HEK293T (cell line): ENCODE measurements around the gene KCNN2.

Experiments
- CTCF ChIA-PET: fragments of 350-600 bp; formaldehyde crosslinking; extraction: SDS; loops from one replicate; lab custom pipeline; 2021; ENCODE audit warnings: antibody characterized with exemption, inconsistent platforms; lab: Yijun Ruan, JAX
- POLR2A ChIA-PET: fragments of 350-600 bp; formaldehyde crosslinking; extraction: SDS; loops from one replicate; lab custom pipeline; 2020; ENCODE audit warnings: antibody characterized with exemption, inconsistent platforms; lab: Yijun Ruan, JAX
- DNase-seq: peaks from one replicate; pipeline ENCODE4 v3.0.0; 2012; ENCODE audit warnings: mixed read lengths; ENCODE audit errors: extremely low spot score
- ARNT ChIP-seq: fragments of 450-650 bp; IDR thresholded peaks from 2 replicates; pipeline ENCODE4 v1.6.1; 2017; ENCODE audit warnings: mild to moderate bottlenecking
- BHLHE40 ChIP-seq: fragments of 450-650 bp; IDR thresholded peaks from 2 replicates; pipeline ENCODE4 v1.6.1; 2016; ENCODE audit warnings: mild to moderate bottlenecking, moderate library complexity, borderline replicate concordance
- CTBP1 ChIP-seq: fragments of 450-650 bp; IDR thresholded peaks from 2 replicates; pipeline ENCODE4 v1.6.1; 2016; ENCODE audit warnings: borderline replicate concordance
- ELF4 ChIP-seq: fragments of 450-650 bp; IDR thresholded peaks from 2 replicates; pipeline ENCODE4 v1.6.1; 2017; ENCODE audit warnings: antibody characterized with exemption
- FOXA1 ChIP-seq: fragments of 450-650 bp; IDR thresholded peaks from 2 replicates; pipeline ENCODE4 v1.6.1; 2016; ENCODE audit warnings: mild to moderate bottlenecking
- FOXK2 ChIP-seq: fragments of 450-650 bp; IDR thresholded peaks from 2 replicates; pipeline ENCODE4 v1.6.1; 2016; ENCODE audit warnings: mild to moderate bottlenecking
- FOXM1 ChIP-seq: fragments of 450-650 bp; IDR thresholded peaks from 2 replicates; pipeline ENCODE4 v1.6.1; 2017; ENCODE audit warnings: mild to moderate bottlenecking, borderline replicate concordance
- HDGF ChIP-seq: fragments of 450-650 bp; IDR thresholded peaks from 2 replicates; pipeline ENCODE4 v1.6.1; 2017; ENCODE audit warnings: antibody characterized with exemption, borderline replicate concordance
- L3MBTL2 ChIP-seq: fragments of 450-650 bp; conservative IDR thresholded peaks from 2 replicates; pipeline ENCODE4 v1.6.1; 2016; ENCODE audit warnings: mild to moderate bottlenecking
- LEF1 ChIP-seq: fragments of 450-650 bp; IDR thresholded peaks from 2 replicates; pipeline ENCODE4 v1.6.1; 2017; ENCODE audit warnings: mild to moderate bottlenecking, borderline replicate concordance
- NFRKB ChIP-seq: fragments of 450-650 bp; IDR thresholded peaks from 2 replicates; pipeline ENCODE4 v1.6.1; 2016; ENCODE audit warnings: mild to moderate bottlenecking, moderate library complexity
- PKNOX1 ChIP-seq: fragments of 450-650 bp; IDR thresholded peaks from 2 replicates; pipeline ENCODE4 v1.6.1; 2016
- SP1 ChIP-seq: fragments of 450-650 bp; IDR thresholded peaks from 2 replicates; pipeline ENCODE4 v1.6.1; 2017
- SUZ12 ChIP-seq: fragments of 450-650 bp; IDR thresholded peaks from 2 replicates; pipeline ENCODE4 v1.6.1; 2016; ENCODE audit warnings: mild to moderate bottlenecking
- TARDBP ChIP-seq: fragments of 450-650 bp; IDR thresholded peaks from 2 replicates; pipeline ENCODE4 v1.6.1; 2016
- ZNF384 ChIP-seq: fragments of 450-650 bp; IDR thresholded peaks from 2 replicates; pipeline ENCODE4 v1.6.1; 2016

Gene KCNN2

GRCh38 chr5:114471529-114471928 is 109.7 kb downstream of the KCNN2 start:
- no peak for DNase-seq
- POLR2A ChIA-PET = no interaction called here
- CTCF ChIA-PET = no interaction called here
- TF ChIP-seq TARDBP (no peak), SP1 (no peak), PKNOX1 (no peak), ZNF384 (no peak), CTBP1 (no peak), ELF4 (no peak), FOXA1 (no peak), NFRKB (no peak), FOXK2 (no peak), L3MBTL2 (no peak), HDGF (no peak), FOXM1 (no peak), BHLHE40 (no peak)

GRCh38 chr5:114473541-114473940 is 111.7 kb downstream of the KCNN2 start:
- POLR2A ChIA-PET = no interaction called here
- no peak for TF ChIP-seq CTBP1
- TF ChIP-seq SP1 = no peak
- no peak for TF ChIP-seq ZNF384
- no peak for TF ChIP-seq L3MBTL2
- no peak for TF ChIP-seq PKNOX1
- TF ChIP-seq HDGF = no peak
- CTCF ChIA-PET = no interaction called here
- DNase-seq = no peak

- POLR2A ChIA-PET = no interaction called here
- CTCF ChIA-PET = no interaction called here
- DNase-seq = no peak
- no peak for TF ChIP-seq FOXM1
- no peak for TF ChIP-seq HDGF
- no peak for TF ChIP-seq LEF1
- no peak for TF ChIP-seq ZNF384
- no peak for TF ChIP-seq ELF4
- TF ChIP-seq CTBP1 = no peak
- no peak for TF ChIP-seq PKNOX1
- no peak for TF ChIP-seq NFRKB
- TF ChIP-seq SP1 = no peak
- no peak for TF ChIP-seq SUZ12
- no peak for TF ChIP-seq ARNT
- TF ChIP-seq FOXA1 = no peak
- TF ChIP-seq TARDBP = no peak
- TF ChIP-seq FOXK2 = no peak
- TF ChIP-seq BHLHE40 = no peak
- TF ChIP-seq L3MBTL2 = no peak
Observed at GRCh38 chr5:114477816-114478334, 116.0 kb downstream of the KCNN2 start.

DNA sequence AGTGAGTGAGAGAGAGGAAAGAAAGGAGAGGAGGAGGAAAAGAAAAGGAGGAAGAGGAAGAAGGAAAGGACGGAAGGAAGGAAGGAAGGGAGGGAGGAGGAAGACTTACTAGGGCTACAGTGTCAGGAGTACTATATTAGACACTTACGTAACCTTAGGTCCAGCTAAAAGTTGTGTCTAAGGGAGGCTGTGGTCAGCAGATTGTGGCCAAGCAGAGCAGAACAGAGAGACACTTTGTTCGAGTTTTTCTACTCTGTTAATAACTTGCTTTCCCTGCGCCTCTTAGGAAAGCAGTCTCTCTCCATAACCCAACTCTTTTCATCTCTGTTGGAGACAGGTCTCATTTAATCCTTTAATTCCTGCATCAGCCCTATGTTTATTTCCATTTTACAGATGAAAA is 138.9 kb downstream of the KCNN2 start:
- TF ChIP-seq TARDBP = no peak
- no peak for TF ChIP-seq FOXA1
- TF ChIP-seq NFRKB = no peak
- TF ChIP-seq ZNF384 = no peak
- no peak for TF ChIP-seq ARNT
- TF ChIP-seq FOXK2 = no peak
- no peak for TF ChIP-seq LEF1
- no peak for TF ChIP-seq L3MBTL2
- no peak for TF ChIP-seq FOXM1
- no peak for TF ChIP-seq SP1
- no peak for TF ChIP-seq SUZ12
- TF ChIP-seq BHLHE40 = no peak
- TF ChIP-seq ELF4 = no peak
- no peak for TF ChIP-seq PKNOX1
- POLR2A ChIA-PET = no interaction called here
- CTCF ChIA-PET = interaction anchor here (0.6 kb wide), 1 partner anchor 35 kb away, joined by 3 read pairs; no protein-coding TSS in a partner anchor
- no peak for DNase-seq

GRCh38 chr5:114504560-114504959 is 142.7 kb downstream of the KCNN2 start:
- ChIA-PET POLR2A (no interaction called here), CTCF (no interaction called here)
- DNase-seq = no peak
- TF ChIP-seq HDGF = no peak
- no peak for TF ChIP-seq LEF1
- TF ChIP-seq FOXA1 = no peak
- TF ChIP-seq ARNT = no peak
- TF ChIP-seq NFRKB = no peak
- TF ChIP-seq FOXM1 = no peak
- no peak for TF ChIP-seq SP1
- no peak for TF ChIP-seq L3MBTL2
- no peak for TF ChIP-seq BHLHE40
- TF ChIP-seq CTBP1 = no peak
- no peak for TF ChIP-seq FOXK2
- TF ChIP-seq SUZ12 = no peak
- no peak for TF ChIP-seq TARDBP
- TF ChIP-seq PKNOX1 = no peak
- no peak for TF ChIP-seq ELF4
- TF ChIP-seq ZNF384 = no peak
